HEK293 (cell line): ENCODE results near the gene REC8.
A peak's percentile ranks its signal among the peaks of the same experiment; 100 is the strongest.

Experiments used
- BCL6B ChIP-seq: fragments of 450-650 bp; formaldehyde crosslinking; IDR thresholded peaks from 2 replicates; pipeline ENCODE4 v1.5.1; 2017; ENCODE audit warnings: missing biosample characterization, missing genetic modification characterization
- HIC1 ChIP-seq: fragments of 450-650 bp; formaldehyde crosslinking; IDR thresholded peaks from 2 replicates; pipeline ENCODE4 v1.5.1; 2016; ENCODE audit warnings: missing biosample characterization, missing genetic modification characterization
- HOXD13 ChIP-seq: sonication (generic); formaldehyde crosslinking; IDR thresholded peaks from 2 replicates; pipeline ENCODE4 v1.8.0; 2022; ENCODE audit warnings: missing genetic modification reagents, borderline replicate concordance
- PRDM6 ChIP-seq: fragments of 450-650 bp; formaldehyde crosslinking; IDR thresholded peaks from 2 replicates; pipeline ENCODE4 v1.5.1; 2017; ENCODE audit warnings: missing biosample characterization, missing genetic modification characterization
- SCRT2 ChIP-seq: fragments of 450-650 bp; formaldehyde crosslinking; IDR thresholded peaks from 2 replicates; pipeline ENCODE4 v1.5.1; 2016; ENCODE audit warnings: missing biosample characterization, missing genetic modification characterization
- YY2 ChIP-seq: fragments of 450-650 bp; formaldehyde crosslinking; IDR thresholded peaks from 2 replicates; pipeline ENCODE4 v1.5.1; 2016; ENCODE audit warnings: missing biosample characterization, missing genetic modification characterization
- ZBTB11 ChIP-seq: fragments of 450-650 bp; formaldehyde crosslinking; conservative IDR thresholded peaks from 2 replicates; pipeline ENCODE4 v1.5.1; 2016; ENCODE audit warnings: low read depth, missing biosample characterization, missing genetic modification characterization
- ZBTB6 ChIP-seq: fragments of 450-650 bp; formaldehyde crosslinking; IDR thresholded peaks from 2 replicates; pipeline ENCODE4 v1.5.1; 2017; ENCODE audit warnings: missing biosample characterization, missing genetic modification characterization
- ZBTB7A ChIP-seq: fragments of 450-650 bp; formaldehyde crosslinking; IDR thresholded peaks from 2 replicates; pipeline ENCODE4 v1.5.1; 2016; ENCODE audit warnings: low read depth, missing biosample characterization, missing genetic modification characterization
- ZEB2 ChIP-seq: fragments of 450-650 bp; formaldehyde crosslinking; IDR thresholded peaks from 2 replicates; pipeline ENCODE4 v1.5.1; 2016; ENCODE audit warnings: missing biosample characterization, missing genetic modification characterization
- ZNF24 ChIP-seq: fragments of 450-650 bp; formaldehyde crosslinking; IDR thresholded peaks from 2 replicates; pipeline ENCODE4 v1.5.1; 2016; ENCODE audit warnings: missing biosample characterization, missing genetic modification characterization
- ZNF292 ChIP-seq: fragments of 450-650 bp; formaldehyde crosslinking; IDR thresholded peaks from 2 replicates; pipeline ENCODE4 v1.5.1; 2016; ENCODE audit warnings: low read depth, missing biosample characterization, missing genetic modification characterization, borderline replicate concordance
- ZNF335 ChIP-seq: fragments of 450-650 bp; formaldehyde crosslinking; conservative IDR thresholded peaks from 2 replicates; pipeline ENCODE4 v1.5.1; 2016; ENCODE audit warnings: missing biosample characterization, missing genetic modification characterization
- ZNF341 ChIP-seq: fragments of 450-650 bp; formaldehyde crosslinking; IDR thresholded peaks from 2 replicates; pipeline ENCODE4; 2016; ENCODE audit warnings: low read depth, missing biosample characterization, missing genetic modification characterization
- ZNF350 ChIP-seq: fragments of 450-650 bp; formaldehyde crosslinking; IDR thresholded peaks from 2 replicates; pipeline ENCODE4 v1.5.0; 2017; ENCODE audit warnings: missing biosample characterization, mild to moderate bottlenecking, missing genetic modification characterization
- ZNF416 ChIP-seq: fragments of 450-650 bp; formaldehyde crosslinking; IDR thresholded peaks from 2 replicates; pipeline ENCODE4 v1.5.1; 2016; ENCODE audit warnings: missing biosample characterization, missing genetic modification characterization
- ZNF518A ChIP-seq: fragments of 450-650 bp; formaldehyde crosslinking; conservative IDR thresholded peaks from 2 replicates; pipeline ENCODE4 v1.5.1; 2016; ENCODE audit warnings: low read depth, missing biosample characterization, missing genetic modification characterization
- ZNF555 ChIP-seq: fragments of 450-650 bp; formaldehyde crosslinking; conservative IDR thresholded peaks from 2 replicates; pipeline ENCODE4 v1.5.1; 2017; ENCODE audit warnings: missing biosample characterization, mild to moderate bottlenecking, missing genetic modification characterization, inconsistent platforms
- ZNF558 ChIP-seq: fragments of 450-650 bp; formaldehyde crosslinking; IDR thresholded peaks from 2 replicates; pipeline ENCODE4 v1.5.1; 2016; ENCODE audit warnings: missing biosample characterization, missing genetic modification characterization
- ZSCAN4 ChIP-seq: fragments of 450-650 bp; formaldehyde crosslinking; IDR thresholded peaks from 2 replicates; pipeline ENCODE4 v1.5.1; 2017; ENCODE audit warnings: missing biosample characterization, missing genetic modification characterization

REC8 gene

GRCh38 chr14:24195186-24196070, 23.5 kb downstream of the REC8 start, which contains the start of gene TM9SF1 (continued):
- TF ChIP-seq HIC1 (no peak), ZNF335 (peak; percentile 100), ZNF341 (no peak), ZSCAN4 (tag by site-specific recombination) (peak; percentile 49; the same call in 1 of the 2 replicates), HOXD13 (CRISPR knock-in tag) (no peak), YY2 (no peak; the same call in 1 of the 2 replicates), ZNF350 (tag by site-specific recombination) (no peak), ZNF416 (tag by site-specific recombination) (no peak), ZEB2 (tag by site-specific recombination) (peak; percentile 89), BCL6B (no peak), PRDM6 (tag by site-specific recombination) (no peak), ZNF292 (tag by site-specific recombination) (no peak), ZBTB11 (tag by site-specific recombination) (peak; percentile 92), ZNF518A (tag by site-specific recombination) (peak; percentile 57; the same call in 1 of the 2 replicates), ZBTB7A (tag by site-specific recombination) (peak; percentile 95), ZNF555 (tag by site-specific recombination) (no peak), SCRT2 (tag by site-specific recombination) (peak; percentile 98), ZNF558 (tag by site-specific recombination) (no peak), ZNF24 (no peak; the same call in 1 of the 2 replicates), ZBTB6 (tag by site-specific recombination) (peak; percentile 64; the same call in 1 of the 2 replicates)
